ENCODE results near the gene IHH. TPM values are rescaled to one million over a fixed set of nuclear protein-coding genes. Genes with fewer than 3 reads are reported as not detected.

IHH gene
- total RNA-seq, 1 donor from 2014 or later: not detected

DNA sequence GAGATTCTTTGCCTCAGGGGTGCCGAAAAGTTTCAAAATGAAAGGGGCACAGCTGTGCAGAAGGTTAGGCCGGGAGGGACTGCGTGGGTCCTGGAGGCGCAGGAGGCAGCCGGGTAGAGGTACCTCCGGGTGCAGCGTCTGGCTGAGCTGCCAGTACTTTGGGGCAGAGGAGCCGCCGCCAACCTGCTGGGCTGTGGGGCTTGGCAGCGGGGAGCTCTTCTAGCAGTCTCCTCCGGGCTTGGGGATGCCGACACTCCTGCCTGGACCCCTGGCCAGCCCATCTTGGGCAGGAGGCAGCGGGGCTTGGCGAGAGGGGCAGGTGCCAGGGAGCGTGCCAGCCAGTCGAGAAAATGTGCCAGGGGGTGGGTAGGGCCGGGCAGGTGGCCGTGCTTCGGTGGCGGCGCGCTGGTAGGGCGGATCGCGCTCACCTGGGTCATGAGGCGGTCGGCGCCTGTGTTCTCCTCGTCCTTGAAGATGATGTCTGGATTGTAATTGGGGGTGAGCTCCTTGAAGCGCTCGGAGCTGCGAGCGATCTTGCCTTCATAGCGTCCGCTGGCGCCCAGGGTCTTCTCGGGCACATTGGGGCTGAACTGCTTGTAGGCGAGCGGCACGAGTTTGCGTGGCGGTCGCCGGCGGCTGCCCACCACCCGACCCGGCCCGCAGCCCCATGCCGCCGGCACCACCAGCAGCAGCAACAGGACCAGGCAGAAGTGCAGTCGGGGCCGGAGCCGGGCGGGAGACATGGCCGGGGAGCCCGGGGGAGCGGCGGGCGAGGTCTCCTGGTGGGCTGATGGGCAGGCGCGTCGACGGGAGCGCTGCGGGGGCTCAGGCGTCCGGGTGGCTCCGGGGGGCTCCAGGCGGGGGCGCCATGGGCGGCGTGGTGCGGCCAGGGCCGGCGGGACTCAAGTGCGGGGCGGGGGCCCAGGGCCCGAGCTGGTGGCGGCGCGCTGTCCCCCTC, 717 bp downstream of the IHH start:
- TF ChIP-seq, protein P1, sequence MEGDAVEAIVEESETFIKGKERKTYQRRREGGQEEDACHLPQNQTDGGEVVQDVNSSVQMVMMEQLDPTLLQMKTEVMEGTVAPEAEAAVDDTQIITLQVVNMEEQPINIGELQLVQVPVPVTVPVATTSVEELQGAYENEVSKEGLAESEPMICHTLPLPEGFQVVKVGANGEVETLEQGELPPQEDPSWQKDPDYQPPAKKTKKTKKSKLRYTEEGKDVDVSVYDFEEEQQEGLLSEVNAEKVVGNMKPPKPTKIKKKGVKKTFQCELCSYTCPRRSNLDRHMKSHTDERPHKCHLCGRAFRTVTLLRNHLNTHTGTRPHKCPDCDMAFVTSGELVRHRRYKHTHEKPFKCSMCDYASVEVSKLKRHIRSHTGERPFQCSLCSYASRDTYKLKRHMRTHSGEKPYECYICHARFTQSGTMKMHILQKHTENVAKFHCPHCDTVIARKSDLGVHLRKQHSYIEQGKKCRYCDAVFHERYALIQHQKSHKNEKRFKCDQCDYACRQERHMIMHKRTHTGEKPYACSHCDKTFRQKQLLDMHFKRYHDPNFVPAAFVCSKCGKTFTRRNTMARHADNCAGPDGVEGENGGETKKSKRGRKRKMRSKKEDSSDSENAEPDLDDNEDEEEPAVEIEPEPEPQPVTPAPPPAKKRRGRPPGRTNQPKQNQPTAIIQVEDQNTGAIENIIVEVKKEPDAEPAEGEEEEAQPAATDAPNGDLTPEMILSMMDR (conservative IDR thresholded peaks at IDR 0.05; ENCODE audit: low read depth, low read length): no peak
- peak overlapping the region; percentile 43 for H3K4me3 ChIP-seq (ENCODE audit: low read depth, low read length)
- no peak for DNase-seq (ENCODE audit: low read depth)

DNA sequence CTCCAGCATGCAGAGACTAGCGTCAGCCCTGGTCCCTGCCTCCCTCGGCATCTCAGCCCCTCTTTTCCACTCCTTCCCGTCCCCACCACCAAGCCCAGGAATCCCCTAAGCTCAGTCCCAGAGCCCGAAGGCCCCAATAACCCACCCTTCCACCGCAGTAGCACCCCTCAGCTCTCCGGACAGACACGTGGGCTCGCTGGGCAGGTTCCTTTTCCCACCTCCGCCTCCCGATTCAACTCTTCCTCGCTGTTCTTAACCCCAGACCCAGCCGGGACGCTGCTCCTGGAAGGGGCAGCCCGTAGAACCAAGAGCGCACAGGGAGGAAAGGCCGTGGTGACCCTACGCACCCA, 1.4 kb downstream of the IHH start:
- peak overlapping the region; percentile 43 for H3K4me3 ChIP-seq (ENCODE audit: low read depth, low read length)
- DNase-seq (ENCODE audit: low read depth): no peak
- TF ChIP-seq, protein P1 (conservative IDR thresholded peaks at IDR 0.05; ENCODE audit: low read depth, low read length): no peak

DNA sequence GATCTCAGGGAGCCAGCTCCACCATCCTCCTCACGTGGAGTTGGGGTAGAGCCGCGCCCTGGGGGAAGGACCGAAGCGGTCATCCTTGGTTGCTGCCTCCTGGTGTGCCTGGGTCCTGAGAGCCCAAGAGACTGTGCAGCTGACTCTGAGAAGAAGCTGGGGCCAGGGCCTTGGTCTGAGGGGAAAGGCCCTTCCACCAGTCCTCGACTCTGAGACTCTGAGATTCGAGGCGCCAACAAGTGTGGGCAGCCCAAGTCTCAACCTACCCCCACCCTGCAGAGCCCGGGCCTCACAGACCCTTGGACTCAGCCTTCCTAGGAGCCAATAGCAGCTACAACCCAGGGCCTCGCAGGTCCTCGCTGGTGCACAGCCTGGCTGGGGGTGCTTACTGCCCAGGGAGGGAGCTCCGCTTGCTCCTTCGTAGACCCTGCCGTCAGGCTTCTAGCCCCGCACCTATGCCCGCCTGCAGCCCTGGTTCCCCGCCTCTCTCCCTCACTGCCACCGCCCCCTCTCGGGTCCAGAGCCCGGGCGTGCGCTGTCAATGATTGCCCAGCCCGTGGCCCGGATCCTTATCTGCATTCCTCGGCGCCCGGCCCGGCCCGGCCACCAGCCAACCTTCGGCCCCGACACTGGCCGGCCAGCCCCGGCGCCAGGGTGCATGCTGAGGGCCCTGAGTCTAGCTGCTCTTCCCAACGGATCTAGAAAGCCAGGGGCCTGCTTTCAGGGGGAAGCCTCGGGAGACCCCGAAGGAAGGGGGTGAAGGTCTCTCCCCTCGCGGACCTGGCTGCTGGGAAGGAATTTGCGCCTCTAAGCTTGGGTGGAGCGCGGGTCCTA, 2.0 kb downstream of the IHH start:
- TF ChIP-seq, protein P1 (conservative IDR thresholded peaks at IDR 0.05; ENCODE audit: low read depth, low read length): no peak
- no peak for DNase-seq (ENCODE audit: low read depth)
- peak overlapping the region; percentile 43 for H3K4me3 ChIP-seq (ENCODE audit: low read depth, low read length)

DNA sequence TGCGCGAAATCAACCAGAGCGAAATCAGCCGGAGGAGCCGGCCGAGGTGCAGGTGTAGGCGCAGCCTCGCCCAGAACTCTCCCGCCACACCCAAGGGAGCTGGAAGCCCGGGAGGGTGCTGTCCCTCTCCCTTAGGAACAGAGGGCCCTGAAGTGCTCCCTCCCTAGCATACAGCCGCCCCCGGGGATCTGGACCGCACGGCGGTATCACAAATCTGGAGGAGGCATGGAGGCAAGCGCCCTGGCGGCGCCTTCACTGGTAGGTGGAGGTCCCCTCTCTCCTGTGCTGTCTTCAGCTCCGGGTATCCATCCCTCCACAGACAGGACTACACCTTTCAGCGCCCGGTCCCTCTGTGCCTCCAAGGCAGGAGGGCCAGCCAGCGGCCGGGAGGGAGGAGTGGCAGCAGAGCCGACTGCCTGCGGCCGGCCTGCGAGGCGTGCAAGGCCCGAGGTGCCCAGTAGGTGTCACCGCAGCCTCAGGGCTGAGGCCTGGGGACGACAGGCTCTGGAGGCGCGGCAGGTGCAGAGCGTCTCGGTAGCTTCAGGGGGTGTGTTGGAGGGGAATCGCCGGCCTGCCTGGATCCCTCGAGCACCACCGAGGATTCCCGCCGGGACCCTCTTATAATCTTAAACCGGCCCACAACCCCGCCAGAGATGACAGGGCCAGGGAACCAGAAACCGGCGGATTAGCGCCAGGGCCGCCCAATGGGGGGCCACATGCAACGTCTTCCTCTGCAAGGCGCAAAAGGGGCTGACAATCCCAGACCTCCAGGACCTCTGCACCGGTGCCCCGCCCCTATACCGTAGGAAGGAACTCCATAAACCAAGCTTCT, 2.8 kb downstream of the IHH start:
- TF ChIP-seq, protein P1 (conservative IDR thresholded peaks at IDR 0.05; ENCODE audit: low read depth, low read length): peak; percentile 77
- DNase-seq (ENCODE audit: low read depth): no peak

DNA sequence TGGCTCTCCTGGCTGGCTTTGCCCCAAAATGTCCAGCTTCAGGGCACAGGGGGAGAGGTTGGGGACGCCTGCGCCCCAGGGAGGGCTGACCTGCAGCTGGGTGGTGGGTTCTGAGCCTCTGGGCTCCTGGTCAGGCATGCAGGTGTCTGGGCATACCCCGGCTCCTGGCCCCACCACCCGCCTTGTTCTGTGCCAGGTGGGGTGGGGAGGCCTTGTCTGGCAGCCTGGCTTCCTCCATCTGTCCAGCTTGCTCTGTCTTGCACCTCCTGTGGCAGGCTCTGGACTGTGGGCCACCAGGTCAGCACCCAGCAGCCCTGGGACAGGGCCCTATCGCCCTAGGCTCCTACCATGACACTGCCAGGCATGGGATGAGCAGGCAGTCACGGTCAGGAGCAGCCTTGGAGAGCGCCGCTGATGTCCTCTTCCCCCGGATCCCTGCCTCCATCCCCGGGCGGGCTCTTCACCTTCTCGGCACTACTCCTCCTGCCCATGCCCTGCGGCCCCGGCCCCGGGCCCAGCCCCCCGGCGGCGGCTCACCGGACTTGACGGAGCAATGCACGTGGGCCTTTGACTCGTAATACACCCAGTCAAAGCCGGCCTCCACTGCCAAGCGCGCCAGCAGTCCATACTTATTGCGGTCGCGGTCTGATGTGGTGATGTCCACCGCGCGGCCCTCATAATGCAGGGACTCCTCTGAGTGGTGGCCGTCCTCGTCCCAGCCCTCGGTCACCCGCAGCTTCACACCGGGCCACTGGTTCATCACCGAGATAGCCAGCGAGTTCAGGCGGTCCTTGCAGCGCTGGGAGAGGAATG, 3.6 kb downstream of the IHH start:
- H3K4me3 ChIP-seq (ENCODE audit: low read depth, low read length): no peak overlapping the region
- TF ChIP-seq, protein P1 (conservative IDR thresholded peaks at IDR 0.05; ENCODE audit: low read depth, low read length): no peak
- DNase-seq (ENCODE audit: low read depth): no peak

More for the DNA sequence above, 2.8 kb downstream of the IHH start:
- peak overlapping the region; percentile 43 for H3K4me3 ChIP-seq (ENCODE audit: low read depth, low read length)
